ENCODE data around the gene MYBPHL. TPM values are rescaled to one million over a fixed set of nuclear protein-coding genes. Genes with fewer than 3 reads are reported as not detected.

MYBPHL gene
- total RNA-seq, 1 donor from 2014 or later = not detected

GRCh38 chr1:109252167-109252892 lies 54.5 kb downstream of the MYBPHL start:
- TF ChIP-seq CTCF (conservative IDR thresholded peaks at IDR 0.05; ENCODE audit: low read depth, low read length) = no peak
- DNase-seq (ENCODE audit: low read depth) = no peak
- no peak overlapping the region for H3K4me3 ChIP-seq (ENCODE audit: low read depth, low read length)

GRCh38 chr1:109251277-109252166 lies 55.3 kb downstream of the MYBPHL start:
- TF ChIP-seq CTCF (conservative IDR thresholded peaks at IDR 0.05; ENCODE audit: low read depth, low read length) = no peak
- H3K4me3 ChIP-seq (ENCODE audit: low read depth, low read length) = no peak overlapping the region
- no peak for DNase-seq (ENCODE audit: low read depth)

GRCh38 chr1:109250454-109251276 lies 56.1 kb downstream of the MYBPHL start:
- no peak for DNase-seq (ENCODE audit: low read depth)
- peak overlapping the region; percentile 55 for H3K4me3 ChIP-seq (ENCODE audit: low read depth, low read length)
- no peak for TF ChIP-seq CTCF (conservative IDR thresholded peaks at IDR 0.05; ENCODE audit: low read depth, low read length)

- DNase-seq (ENCODE audit: low read depth) = no peak
- no peak for TF ChIP-seq CTCF (conservative IDR thresholded peaks at IDR 0.05; ENCODE audit: low read depth, low read length)
- peak overlapping the region; percentile 55 for H3K4me3 ChIP-seq (ENCODE audit: low read depth, low read length)
These were observed 57.0 kb downstream of the MYBPHL start for GRCh38 chr1:109249654-109250401.

- no peak for TF ChIP-seq CTCF (conservative IDR thresholded peaks at IDR 0.05; ENCODE audit: low read depth, low read length)
- H3K4me3 ChIP-seq (ENCODE audit: low read depth, low read length) = peak within 1 kb of the TSS; percentile 55
- DNase-seq (ENCODE audit: low read depth) = no peak
These were observed 57.8 kb downstream of the MYBPHL start, which contains the start of gene CELSR2 for GRCh38 chr1:109248797-109249629. Gene CELSR2 (plus strand): TSS chr1:109249539. CDS start chr1:109250080, 541 bp downstream.

Measured in epithelial cell of proximal tubule (primary cell).